WI38 (cell line): ENCODE results near the gene GLG1.

Experiments
- H3K4me3 ChIP-seq: 2 replicates; pipeline ENCODE4 v1.5.1; 2011; ENCODE audit warnings: low read depth, mild to moderate bottlenecking, control low read depth, low read length
- TF ChIP-seq, protein P1 (sequence below): IDR thresholded peaks from 2 replicates; pipeline ENCODE4 v1.5.1; 2012; ENCODE audit warnings: low read depth, mild to moderate bottlenecking, control low read depth, low read length

The GLG1 gene

DNA sequence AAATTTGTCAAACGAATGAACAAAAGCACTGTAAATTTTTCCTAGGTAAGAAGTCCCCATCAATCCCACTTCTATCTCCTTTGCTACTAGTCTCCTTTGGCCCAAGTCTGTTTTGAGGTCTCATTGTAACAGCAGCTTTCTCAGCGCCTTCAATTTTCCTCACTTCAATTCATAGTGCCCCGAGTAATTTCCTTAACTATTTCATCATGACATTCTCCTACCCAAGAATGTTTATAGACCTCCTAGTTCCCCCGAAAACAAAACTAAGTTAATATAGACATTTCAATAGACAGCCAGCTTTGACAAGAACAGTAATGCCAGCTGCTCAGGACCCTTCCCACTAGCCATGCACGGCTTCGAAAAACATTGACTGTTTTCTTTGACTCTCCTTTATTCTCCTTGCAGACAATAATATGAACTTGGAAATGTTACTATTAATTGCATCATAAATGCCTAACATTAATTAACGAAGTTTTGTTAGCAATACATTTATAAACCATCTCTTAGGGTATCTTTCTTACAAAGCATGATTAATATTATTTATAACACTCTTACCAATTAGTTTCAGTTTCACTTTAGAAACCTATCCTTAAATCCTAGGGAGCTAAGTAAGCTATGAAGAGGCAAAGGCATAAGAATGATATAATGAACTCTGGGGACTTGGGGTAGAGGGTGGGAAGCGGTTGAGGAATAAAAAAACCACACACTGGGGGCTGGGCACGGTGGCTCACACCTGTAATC lies 22.8 kb downstream of the GLG1 start:
- TF ChIP-seq, protein P1, sequence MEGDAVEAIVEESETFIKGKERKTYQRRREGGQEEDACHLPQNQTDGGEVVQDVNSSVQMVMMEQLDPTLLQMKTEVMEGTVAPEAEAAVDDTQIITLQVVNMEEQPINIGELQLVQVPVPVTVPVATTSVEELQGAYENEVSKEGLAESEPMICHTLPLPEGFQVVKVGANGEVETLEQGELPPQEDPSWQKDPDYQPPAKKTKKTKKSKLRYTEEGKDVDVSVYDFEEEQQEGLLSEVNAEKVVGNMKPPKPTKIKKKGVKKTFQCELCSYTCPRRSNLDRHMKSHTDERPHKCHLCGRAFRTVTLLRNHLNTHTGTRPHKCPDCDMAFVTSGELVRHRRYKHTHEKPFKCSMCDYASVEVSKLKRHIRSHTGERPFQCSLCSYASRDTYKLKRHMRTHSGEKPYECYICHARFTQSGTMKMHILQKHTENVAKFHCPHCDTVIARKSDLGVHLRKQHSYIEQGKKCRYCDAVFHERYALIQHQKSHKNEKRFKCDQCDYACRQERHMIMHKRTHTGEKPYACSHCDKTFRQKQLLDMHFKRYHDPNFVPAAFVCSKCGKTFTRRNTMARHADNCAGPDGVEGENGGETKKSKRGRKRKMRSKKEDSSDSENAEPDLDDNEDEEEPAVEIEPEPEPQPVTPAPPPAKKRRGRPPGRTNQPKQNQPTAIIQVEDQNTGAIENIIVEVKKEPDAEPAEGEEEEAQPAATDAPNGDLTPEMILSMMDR = no peak
- H3K4me3 ChIP-seq = no peak overlapping the region

DNA sequence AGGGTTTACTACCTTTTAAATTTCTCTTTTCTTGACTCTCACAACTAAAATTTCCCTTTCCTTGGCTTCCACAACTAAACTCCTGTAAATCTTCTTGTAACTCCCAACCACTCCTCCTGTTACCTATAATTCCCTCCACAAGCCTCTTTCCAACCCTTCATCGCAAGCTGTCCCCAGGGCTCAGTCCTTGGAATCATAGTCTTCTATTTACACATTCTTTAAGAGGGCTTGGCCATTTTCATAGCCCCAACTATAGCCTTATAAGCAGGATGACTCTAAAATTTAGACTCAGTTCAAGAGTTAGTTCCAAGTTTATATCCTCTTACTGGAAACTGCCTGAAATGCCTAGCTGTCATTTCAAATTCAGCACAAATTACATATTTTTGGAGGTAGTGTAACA lies 23.9 kb downstream of the GLG1 start:
- TF ChIP-seq, protein P1 = no peak
- no peak overlapping the region for H3K4me3 ChIP-seq

DNA sequence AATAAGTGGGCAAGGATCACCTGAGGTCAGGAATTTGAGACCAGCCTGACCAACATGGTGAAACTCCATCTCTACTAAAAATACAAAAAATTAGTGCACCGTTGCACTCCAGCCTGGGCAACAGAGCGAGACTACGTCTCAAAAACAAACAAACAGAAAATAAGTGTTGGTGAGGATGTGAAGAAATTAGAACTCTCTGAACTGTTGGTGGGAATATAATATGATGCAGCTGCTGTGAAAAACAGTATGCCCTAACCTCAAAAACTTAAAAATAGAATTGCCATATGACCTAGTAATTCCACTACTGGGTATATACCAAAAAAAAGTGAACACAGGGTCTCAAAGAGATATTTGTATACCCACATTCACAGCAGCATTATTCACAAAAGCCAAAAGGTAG lies 26.1 kb downstream of the GLG1 start:
- no peak overlapping the region for H3K4me3 ChIP-seq
- TF ChIP-seq, protein P1 = no peak

DNA sequence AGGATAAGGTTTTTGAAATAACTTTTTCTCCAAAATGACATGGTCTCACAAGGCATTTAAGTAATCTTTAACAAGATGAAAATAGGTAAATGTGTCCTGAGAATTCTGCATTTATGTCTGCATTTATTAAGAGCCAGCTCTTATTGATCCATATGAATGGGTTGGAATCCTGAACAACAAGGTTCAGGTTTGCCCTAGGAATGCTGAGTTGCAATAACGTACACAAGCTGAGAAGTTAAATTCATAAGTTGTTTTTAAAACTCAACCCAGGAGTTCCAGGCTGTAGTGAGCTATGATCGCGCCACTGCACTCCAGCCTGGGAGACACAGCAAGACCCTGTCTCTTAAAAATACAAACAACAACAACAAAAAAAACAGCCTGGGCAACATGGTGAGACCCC lies 28.1 kb downstream of the GLG1 start:
- TF ChIP-seq, protein P1 = no peak
- no peak overlapping the region for H3K4me3 ChIP-seq

DNA sequence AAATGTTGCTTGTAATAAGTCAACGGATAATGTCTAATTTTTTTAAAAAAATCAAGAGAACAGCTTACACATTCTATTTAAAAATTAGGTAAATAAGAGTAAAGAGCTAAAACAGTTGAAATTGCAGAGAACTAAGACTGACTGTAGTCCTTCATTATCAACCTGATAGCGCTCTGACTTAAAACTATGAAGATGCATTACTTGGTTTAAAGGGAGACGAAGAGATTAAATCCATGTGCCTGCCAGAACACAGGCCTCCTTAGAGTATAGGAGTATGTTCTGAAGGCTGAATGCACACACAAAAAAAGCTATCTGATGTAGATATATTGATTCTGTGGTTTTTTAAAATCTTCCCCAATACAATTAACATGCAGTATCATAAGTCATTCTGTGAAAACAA lies 28.5 kb downstream of the GLG1 start:
- no peak overlapping the region for H3K4me3 ChIP-seq
- TF ChIP-seq, protein P1 = no peak

DNA sequence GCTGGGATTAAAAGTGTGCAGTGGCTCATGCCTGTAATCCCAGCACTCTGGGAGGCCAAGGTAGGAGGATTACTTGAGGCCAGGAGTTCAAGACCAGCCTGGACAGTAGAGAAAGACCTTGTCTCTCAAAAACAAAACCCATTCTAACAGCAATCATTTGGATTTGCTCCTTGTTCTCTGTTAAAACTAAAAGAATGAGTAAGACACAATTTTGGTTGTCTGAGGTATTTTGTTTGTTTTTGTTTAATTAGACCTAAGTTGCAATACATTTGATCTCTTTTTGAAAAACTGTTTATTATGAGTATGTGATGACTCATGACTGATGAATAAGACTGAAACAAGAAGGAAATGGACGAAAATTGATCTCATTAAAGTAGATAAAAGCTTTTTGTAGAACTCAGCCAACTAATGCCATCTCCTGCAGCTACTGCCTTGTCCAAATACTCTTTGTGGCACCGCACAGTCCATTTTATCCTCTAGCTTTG lies 29.0 kb downstream of the GLG1 start:
- no peak overlapping the region for H3K4me3 ChIP-seq
- TF ChIP-seq, protein P1 = no peak

DNA sequence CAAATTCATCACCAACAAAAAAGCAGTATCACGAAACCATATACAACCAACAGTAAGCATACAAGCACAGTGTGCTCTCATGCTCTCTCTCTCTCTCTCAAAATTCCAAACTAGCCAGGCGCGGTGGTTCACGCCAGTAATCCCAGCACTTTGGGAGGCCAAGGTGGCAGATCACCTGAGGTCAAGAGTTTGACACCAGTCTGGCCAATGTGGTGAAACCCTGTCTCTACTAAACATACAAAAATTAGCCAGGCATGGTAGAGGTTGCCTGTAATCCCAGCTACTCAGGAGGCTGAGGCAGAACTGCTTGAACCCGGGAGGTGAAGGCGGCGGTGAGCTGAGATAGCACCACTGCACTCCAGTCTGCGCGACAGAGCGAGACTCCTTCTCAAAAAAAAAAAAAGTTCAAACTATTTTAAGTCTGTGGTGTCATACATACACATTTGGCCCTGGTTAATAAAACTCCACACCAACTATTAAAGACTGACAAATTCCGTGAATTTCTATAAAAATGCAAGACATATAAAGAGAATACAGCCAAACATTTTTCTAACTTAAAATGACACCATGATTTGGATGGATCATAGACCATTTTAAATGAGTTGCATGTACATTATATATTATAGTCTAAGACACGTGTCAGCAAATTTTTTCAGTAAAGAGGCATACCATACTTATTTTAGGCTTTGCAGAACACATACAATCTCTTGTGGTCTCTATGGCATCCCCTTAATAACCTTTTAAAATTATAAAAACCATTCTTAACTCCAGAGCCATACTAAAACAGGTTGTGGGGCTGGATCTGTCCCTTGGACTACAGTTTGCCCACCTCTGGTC lies 30.9 kb downstream of the GLG1 start:
- TF ChIP-seq, protein P1 = no peak
- no peak overlapping the region for H3K4me3 ChIP-seq
